IMR-90 (cell line): Measurements from ENCODE around the gene COG3. TPM values are rescaled to one million over a fixed set of nuclear protein-coding genes. Genes with fewer than 3 reads are reported as not detected.

ENCODE experiments used
- microRNA-seq, 2 experiments: library from miRNA; stranded (forward) in 1 of 2; unstranded in 1 of 2; fragments of 10-50 nt in 1 of 2; fragments of <30 nt in 1 of 2; gene quantifications in 1 of 2; microRNA quantifications in 1 of 2; one replicate each; pipeline versions ENCODE3 to v1.1.0; 2013 to 2020; ENCODE audit not compliant: insufficient read depth in 1 of 2, insufficient read length in 1 of 2, unreplicated experiment in 1 of 2
- polyA plus RNA-seq, 3 experiments: library from polyadenylated mRNA; depleted of rRNA; stranded (reverse); fragments of >200 nt; gene quantifications; 2 replicates each; pipeline ENCODE4 v1.2.3, GENCODE V29; 2012; ENCODE audit warnings: low replicate concordance in 1 of 3
- small RNA-seq, 5 experiments: library from RNA; depleted of rRNA; stranded (forward); fragments of <200 nt; gene quantifications; one replicate each; pipeline ENCODE3, GENCODE V24; 2012
- total RNA-seq: library from RNA; depleted of rRNA; stranded (reverse); fragments of >200 nt; gene quantifications from 2 replicates; pipeline ENCODE4 v1.2.3, GENCODE V29; 2012; rRNA removed

The COG3 gene
- total and polyA plus RNA-seq, 2 of the 4 experiments (the other 2 are of a cell fraction) = 21.7 to 31.9 TPM

Small RNA genes lying within 50 kb of the gene (microRNA-seq; reads per million reads assigned to microRNA genes)
- not detected for gene RNA5SP27 (ENCODE audit: insufficient read depth, insufficient read length)
- gene TIMM9P3 (ENCODE audit: insufficient read depth, insufficient read length) = not detected

Small RNA genes lying within 50 kb of the gene (small RNA-seq; reads per million reads assigned to genes)
- 0 reads per million in 5 experiments for gene RNA5SP27
- gene TIMM9P3 = 0 reads per million in 5 experiments

Other genes starting within 250 kb of the COG3 start
- 1,663 and 1,699 TPM in 2 replicates for gene TPT1, start 123.8 kb upstream of the COG3 start, total RNA-seq
- 2,407 and 2,665 TPM in 2 replicates for gene TPT1, start 123.8 kb upstream of the COG3 start, polyA plus RNA-seq (2012; rRNA removed)
- 15.3 and 19.4 TPM in 2 replicates for gene SLC25A30, start 46.6 kb upstream of the COG3 start, total RNA-seq
- 8.9 and 9.9 TPM in 2 replicates for gene SLC25A30, start 46.6 kb upstream of the COG3 start, polyA plus RNA-seq (2012; rRNA removed)
- gene ERICH6B, start 150.8 kb downstream of the COG3 start, total RNA-seq = not detected in 2 replicates
- not detected in 2 replicates for gene ERICH6B, start 150.8 kb downstream of the COG3 start, polyA plus RNA-seq (2012; rRNA removed)
- not detected in 2 replicates for gene CBY2, start 237.4 kb downstream of the COG3 start, total RNA-seq
- not detected in 2 replicates for gene CBY2, start 237.4 kb downstream of the COG3 start, polyA plus RNA-seq (2012; rRNA removed)